Measurements from ENCODE around the gene COMMD1.
"Not testable (repeated sequence)": the region's sequence is repeated elsewhere in the genome, so short reads cannot be mapped to it uniquely, and the experiment has no call there.

The COMMD1 gene

GRCh38 chr2:61910603-61911002 lies 5.1 kb downstream of the COMMD1 start:
- no peak overlapping the region for H2BK12ac ChIP-seq (ENCODE audit: low read length in 2 of 2)
- H4K91ac ChIP-seq (ENCODE audit: low read length), result no peak overlapping the region

GRCh38 chr2:61911510-61911909 lies 6.0 kb downstream of the COMMD1 start:
- no peaks in the 10 kb centered on the region for H3K4me1 ChIP-seq (ENCODE audit: control insufficient read depth, insufficient read depth, low read depth, low read length)
- peaks cover 22% of the 10 kb centered on the region for H3K79me1 ChIP-seq (replicated peaks; ENCODE audit: low read length, poor library complexity, severe bottlenecking)
- H3K27ac ChIP-seq (ENCODE audit: low read length, poor library complexity, severe bottlenecking), result no peak overlapping the region
- H3K4me2 ChIP-seq (ENCODE audit: low read length, poor library complexity, severe bottlenecking), result no peak overlapping the region
- H3K18ac ChIP-seq (ENCODE audit: low read depth in 1 of 2, low read length in 2 of 2), result no peak overlapping the region
- H2BK120ac ChIP-seq (ENCODE audit: low read depth, low read length), result no peak overlapping the region
- no peak overlapping the region for H4K91ac ChIP-seq (ENCODE audit: low read length)
- H2AK5ac ChIP-seq (ENCODE audit: low read length, severe bottlenecking), result no peak overlapping the region
- peaks cover 0 to 5% of the 10 kb centered on the region in 2 experiments for H3K36me3 ChIP-seq (ENCODE audit: control insufficient read depth in 1 of 2, insufficient read depth in 2 of 2, low read depth in 1 of 2, low read length in 2 of 2)
- no peak overlapping the region for H3K4ac ChIP-seq (ENCODE audit: low read depth in 1 of 2, low read length in 2 of 2)
- 93% methylated on average over 4 of the region's 4 CpGs for WGBS
- no peak overlapping the region for H3K23ac ChIP-seq (ENCODE audit: low read length in 2 of 2)
- no peaks in the 10 kb centered on the region for H3K27me3 ChIP-seq (ENCODE audit: control insufficient read depth in 1 of 2, insufficient read depth in 1 of 2, low read length in 2 of 2)
- H3K14ac ChIP-seq (ENCODE audit: low read length in 2 of 2), result no peak overlapping the region
- H2BK15ac ChIP-seq (ENCODE audit: low read depth, poor library complexity, severe bottlenecking), result no peak overlapping the region
- no peak overlapping the region for H3K4me3 ChIP-seq (ENCODE audit: insufficient read depth in 1 of 2, low read depth in 1 of 2, low read length in 2 of 2)
- no peak overlapping the region for H2BK12ac ChIP-seq (ENCODE audit: low read length in 2 of 2)
- no peak overlapping the region for H3K9ac ChIP-seq (ENCODE audit: low read length)
- no peak overlapping the region for H4K8ac ChIP-seq (ENCODE audit: low read length)
- no peaks in the 10 kb centered on the region for H3K9me3 ChIP-seq (ENCODE audit: control insufficient read depth, low read length)
- H2BK5ac ChIP-seq (ENCODE audit: low read depth, low read length, poor library complexity, severe bottlenecking), result no peak overlapping the region
- DNase-seq, result no peak
- H2AFZ ChIP-seq (ENCODE audit: low read depth, low read length), result no peak overlapping the region

More at GRCh38 chr2:61910603-61911002, 5.1 kb downstream of the COMMD1 start:
- H3K27me3 ChIP-seq (ENCODE audit: control insufficient read depth in 1 of 2, insufficient read depth in 1 of 2, low read length in 2 of 2), result no peaks in the 10 kb centered on the region
- H3K79me1 ChIP-seq (replicated peaks; ENCODE audit: low read length, poor library complexity, severe bottlenecking), result peaks cover 20% of the 10 kb centered on the region
- H3K18ac ChIP-seq (ENCODE audit: low read depth in 1 of 2, low read length in 2 of 2), result no peak overlapping the region
- H3K23ac ChIP-seq (ENCODE audit: low read length in 2 of 2), result no peak overlapping the region
- 92% methylated on average over 8 of the region's 9 CpGs for WGBS
- H3K4me1 ChIP-seq (ENCODE audit: control insufficient read depth, insufficient read depth, low read depth, low read length), result no peaks in the 10 kb centered on the region
- no peak overlapping the region for H3K4me2 ChIP-seq (ENCODE audit: low read length, poor library complexity, severe bottlenecking)
- no peak overlapping the region for H3K4me3 ChIP-seq (ENCODE audit: insufficient read depth in 1 of 2, low read depth in 1 of 2, low read length in 2 of 2)
- peaks cover 0 to 5% of the 10 kb centered on the region in 2 experiments for H3K36me3 ChIP-seq (ENCODE audit: control insufficient read depth in 1 of 2, insufficient read depth in 2 of 2, low read depth in 1 of 2, low read length in 2 of 2)
- H4K8ac ChIP-seq (ENCODE audit: low read length), result no peak overlapping the region
- no peak overlapping the region for H2AFZ ChIP-seq (ENCODE audit: low read depth, low read length)
- H3K9me3 ChIP-seq (ENCODE audit: control insufficient read depth, low read length), result no peaks in the 10 kb centered on the region
- no peak overlapping the region for H3K27ac ChIP-seq (ENCODE audit: low read length, poor library complexity, severe bottlenecking)
- no peak overlapping the region for H3K14ac ChIP-seq (ENCODE audit: low read length in 2 of 2)
- H3K9ac ChIP-seq (ENCODE audit: low read length), result no peak overlapping the region
- no peak overlapping the region for H2BK120ac ChIP-seq (ENCODE audit: low read depth, low read length)
- H2AK5ac ChIP-seq (ENCODE audit: low read length, severe bottlenecking), result no peak overlapping the region
- no peak overlapping the region for H2BK15ac ChIP-seq (ENCODE audit: low read depth, poor library complexity, severe bottlenecking)
- no peak for DNase-seq
- H3K4ac ChIP-seq (ENCODE audit: low read depth in 1 of 2, low read length in 2 of 2), result no peak overlapping the region
- no peak overlapping the region for H2BK5ac ChIP-seq (ENCODE audit: low read depth, low read length, poor library complexity, severe bottlenecking)

DNA sequence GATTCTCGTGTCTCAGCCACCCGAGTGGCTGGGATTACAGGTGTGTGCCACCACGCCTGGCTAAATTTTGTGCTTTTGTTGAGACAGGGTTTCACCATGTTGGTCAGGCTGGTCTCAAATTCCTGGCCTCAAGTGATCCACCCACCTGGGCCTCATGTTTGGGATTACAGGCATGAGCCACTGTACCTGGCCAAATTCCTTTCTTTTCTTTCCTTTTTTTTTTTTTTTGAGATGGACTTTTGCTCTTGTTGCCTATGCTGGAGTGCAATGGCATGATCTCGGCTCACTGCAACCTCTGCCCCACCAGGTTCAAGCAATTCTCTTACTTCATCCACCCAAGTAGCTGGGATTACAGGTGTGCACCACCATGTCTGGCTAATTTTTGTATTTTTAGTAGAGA lies 9.3 kb downstream of the COMMD1 start:
- H3K79me1 ChIP-seq (replicated peaks; ENCODE audit: low read length, poor library complexity, severe bottlenecking), result peaks cover 20% of the 10 kb centered on the region
- not testable (repeated sequence) for H2BK5ac ChIP-seq (ENCODE audit: low read depth, low read length, poor library complexity, severe bottlenecking); H3K4me1 ChIP-seq (ENCODE audit: control insufficient read depth, insufficient read depth, low read depth, low read length); H2BK15ac ChIP-seq (ENCODE audit: low read depth, poor library complexity, severe bottlenecking); H3K27me3 ChIP-seq (ENCODE audit: control insufficient read depth in 1 of 2, insufficient read depth in 1 of 2, low read length in 2 of 2); H4K91ac ChIP-seq (ENCODE audit: low read length); H2AFZ ChIP-seq (ENCODE audit: low read depth, low read length); DNase-seq; H3K18ac ChIP-seq (ENCODE audit: low read depth in 1 of 2, low read length in 2 of 2); H3K4me2 ChIP-seq (ENCODE audit: low read length, poor library complexity, severe bottlenecking); H3K9me3 ChIP-seq (ENCODE audit: control insufficient read depth, low read length); H3K27ac ChIP-seq (ENCODE audit: low read length, poor library complexity, severe bottlenecking); H2BK12ac ChIP-seq (ENCODE audit: low read length in 2 of 2); H3K9ac ChIP-seq (ENCODE audit: low read length); H2BK120ac ChIP-seq (ENCODE audit: low read depth, low read length); H3K4me3 ChIP-seq (ENCODE audit: insufficient read depth in 1 of 2, low read depth in 1 of 2, low read length in 2 of 2); H3K36me3 ChIP-seq (ENCODE audit: control insufficient read depth in 1 of 2, insufficient read depth in 2 of 2, low read depth in 1 of 2, low read length in 2 of 2); H2AK5ac ChIP-seq (ENCODE audit: low read length, severe bottlenecking); H3K4ac ChIP-seq (ENCODE audit: low read depth in 1 of 2, low read length in 2 of 2); H4K8ac ChIP-seq (ENCODE audit: low read length); H3K23ac ChIP-seq (ENCODE audit: low read length in 2 of 2); H3K14ac ChIP-seq (ENCODE audit: low read length in 2 of 2)
- 98% methylated on average over 3 of the region's 4 CpGs for WGBS

- Histone ChIP-seq H4K8ac (ENCODE audit: low read length) (no peak overlapping the region), H3K36me3 (ENCODE audit: control insufficient read depth in 1 of 2, insufficient read depth in 2 of 2, low read depth in 1 of 2, low read length in 2 of 2) (peaks cover 7 to 14% of the 10 kb centered on the region in 2 experiments), H2AFZ (ENCODE audit: low read depth, low read length) (no peak overlapping the region), H3K4me1 (ENCODE audit: control insufficient read depth, insufficient read depth, low read depth, low read length) (no peaks in the 10 kb centered on the region), H2AK5ac (ENCODE audit: low read length, severe bottlenecking) (no peak overlapping the region), H2BK15ac (ENCODE audit: low read depth, poor library complexity, severe bottlenecking) (no peak overlapping the region), H3K27me3 (ENCODE audit: control insufficient read depth in 1 of 2, insufficient read depth in 1 of 2, low read length in 2 of 2) (no peaks in the 10 kb centered on the region), H3K14ac (ENCODE audit: low read length in 2 of 2) (no peak overlapping the region), H4K91ac (ENCODE audit: low read length) (no peak overlapping the region), H3K9me3 (ENCODE audit: control insufficient read depth, low read length) (no peaks in the 10 kb centered on the region), H3K79me1 (replicated peaks; ENCODE audit: low read length, poor library complexity, severe bottlenecking) (peaks cover 21% of the 10 kb centered on the region), H3K23ac (ENCODE audit: low read length in 2 of 2) (no peak overlapping the region), H2BK12ac (ENCODE audit: low read length in 2 of 2) (no peak overlapping the region), H2BK5ac (ENCODE audit: low read depth, low read length, poor library complexity, severe bottlenecking) (no peak overlapping the region), H3K18ac (ENCODE audit: low read depth in 1 of 2, low read length in 2 of 2) (no peak overlapping the region), H3K4me2 (ENCODE audit: low read length, poor library complexity, severe bottlenecking) (no peak overlapping the region), H3K4ac (ENCODE audit: low read depth in 1 of 2, low read length in 2 of 2) (no peak overlapping the region), H2BK120ac (ENCODE audit: low read depth, low read length) (no peak overlapping the region), H3K4me3 (ENCODE audit: insufficient read depth in 1 of 2, low read depth in 1 of 2, low read length in 2 of 2) (no peak overlapping the region), H3K9ac (ENCODE audit: low read length) (no peak overlapping the region), H3K27ac (ENCODE audit: low read length, poor library complexity, severe bottlenecking) (no peak overlapping the region)
- no CpG with 5 or more reads among the region's 1 CpG for WGBS
- DNase-seq, result no peak
Observed at GRCh38 chr2:61920548-61920947, 15.1 kb downstream of the COMMD1 start.

Measured in mesenchymal stem cell (in vitro differentiated cells and primary cell).